A549 treated with CORT108297 at 1 μM for 4 hours (cell line): ENCODE results near the gene NAA38. TPM values are rescaled to one million over a fixed set of nuclear protein-coding genes. Genes with fewer than 3 reads are reported as not detected.

Experiments
- total RNA-seq: library from RNA; stranded (reverse); fragments of 200-300 nt; extraction: Qiagen RNA extraction; gene quantifications from 5 replicates; pipeline ENCODE4 v1.2.3, GENCODE V29; 2022

The NAA38 gene
- 178 to 250 TPM (median 228 TPM) in 5 replicates for total RNA-seq

GRCh38 chr17:7856811-7857712 is at the start of gene NAA38:
NAA38 (minus strand) TSS chr17:7857559; CDS start chr17:7857463, 96 bp downstream.

GRCh38 chr17:7888184-7888920 is 31.0 kb upstream of the NAA38 start, which contains the start of gene CHD3:
CHD3 (plus strand) TSS chr17:7888789; CDS start chr17:7889001, 212 bp downstream.

GRCh38 chr17:7857713-7858521 is 558 bp upstream of the NAA38 start, which contains the start of gene CYB5D1:
CYB5D1 (plus strand) TSS chr17:7858003; CDS start chr17:7858135, 132 bp downstream.

GRCh38 chr17:7854851-7855659 is 2.3 kb downstream of the NAA38 start, which contains the start of gene TMEM88:
TMEM88 (plus strand) TSS chr17:7855066; CDS start chr17:7855075, 9 bp downstream.

GRCh38 chr17:7833795-7834541 is 23.4 kb downstream of the NAA38 start, which contains the start of gene KDM6B:
KDM6B (plus strand) TSS chr17:7834217; CDS start chr17:7845555, 11,338 bp downstream.

Other genes with a start within 250 kb of the NAA38 start
- 51.9 to 64.2 TPM (median 60.4 TPM) in 5 replicates for gene FXR2, start 242.7 kb downstream of the NAA38 start, total RNA-seq
- gene SAT2, start 229.7 kb downstream of the NAA38 start, total RNA-seq, result 64.3 to 90.5 TPM (median 85.4 TPM) in 5 replicates
- gene SHBG, start 227.4 kb downstream of the NAA38 start, total RNA-seq, result 0.35 to 1.0 TPM (median 0.66 TPM) in 5 replicates
- gene ATP1B2, start 206.6 kb downstream of the NAA38 start, total RNA-seq, result 0.14 to 0.40 TPM (median 0.21 TPM) in 5 replicates
- gene TP53, start 170.1 kb downstream of the NAA38 start, total RNA-seq, result 49.0 to 53.9 TPM (median 51.0 TPM) in 5 replicates
- 33.2 to 50.4 TPM (median 45.9 TPM) in 5 replicates for gene WRAP53, start 169.1 kb downstream of the NAA38 start, total RNA-seq
- gene EFNB3, start 152.4 kb downstream of the NAA38 start, total RNA-seq, result 1.1 to 1.6 TPM (median 1.5 TPM) in 5 replicates
- gene DNAH2, start 139.8 kb downstream of the NAA38 start, total RNA-seq, result 0.01 to 0.05 TPM (median 0.01 TPM) in 3 of 5 replicates, not detected in the others
- 14.0 to 19.7 TPM (median 16.6 TPM) in 5 replicates for gene KDM6B, start 23.3 kb downstream of the NAA38 start, total RNA-seq
- gene TMEM88, start 2.5 kb downstream of the NAA38 start, total RNA-seq, result 0.27 to 1.9 TPM (median 0.92 TPM) in 5 replicates
- 20.3 to 23.4 TPM (median 21.5 TPM) in 5 replicates for gene CYB5D1, start 444 bp upstream of the NAA38 start, total RNA-seq
- 58.9 to 70.4 TPM (median 63.8 TPM) in 5 replicates for gene CHD3, start 31.2 kb upstream of the NAA38 start, total RNA-seq
- 1.2 to 1.9 TPM (median 1.5 TPM) in 5 replicates for gene RNF227, start 58.7 kb upstream of the NAA38 start, total RNA-seq
- 1.7 to 3.1 TPM (median 2.6 TPM) in 5 replicates for gene KCNAB3, start 72.3 kb upstream of the NAA38 start, total RNA-seq
- gene TRAPPC1, start 74.4 kb upstream of the NAA38 start, total RNA-seq, result 298 to 343 TPM (median 309 TPM) in 5 replicates
- 32.1 to 47.2 TPM (median 42.7 TPM) in 5 replicates for gene CNTROB, start 74.6 kb upstream of the NAA38 start, total RNA-seq
- gene GUCY2D, start 145.1 kb upstream of the NAA38 start, total RNA-seq, result 0.07 to 0.40 TPM (median 0.11 TPM) in 4 of 5 replicates, not detected in the other
- gene ALOX15B, start 181.5 kb upstream of the NAA38 start, total RNA-seq, result 0.03 to 0.05 TPM (median 0.04 TPM) in 3 of 5 replicates, not detected in the others
- gene ALOX12B, start 230.2 kb upstream of the NAA38 start, total RNA-seq, result 1.3 to 2.1 TPM (median 1.6 TPM) in 5 replicates